Measurements from ENCODE around the gene OR2T10. TPM values are rescaled to one million over a fixed set of nuclear protein-coding genes. Genes with fewer than 3 reads are reported as not detected.
"Not testable (repeated sequence)": the region's sequence is repeated elsewhere in the genome, so short reads cannot be mapped to it uniquely, and the experiment has no call there.

OR2T10 gene
- total and polyA plus RNA-seq, 2 of the 4 experiments (the other 2 are of a cell fraction) = not detected

DNA sequence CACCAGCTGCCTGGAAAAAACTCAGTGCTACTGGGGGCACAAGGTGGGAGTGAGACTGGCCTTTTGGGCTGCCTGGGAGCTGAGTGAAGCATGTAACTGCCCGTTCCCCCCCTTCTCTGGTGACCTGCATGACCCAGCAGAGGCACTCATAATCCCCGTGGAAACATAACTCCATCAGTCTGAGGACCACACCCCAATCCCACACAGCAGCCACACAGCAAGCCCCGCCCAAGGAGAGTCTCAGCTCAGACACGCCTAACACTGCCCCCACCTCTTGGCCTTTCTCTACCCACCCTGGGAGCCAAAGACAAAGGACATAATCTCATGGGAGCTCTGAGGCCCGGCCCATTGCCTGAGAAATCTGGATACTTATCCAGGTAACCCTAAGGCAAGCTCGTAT lies 46.5 kb downstream of the OR2T10 start:
- H3K9ac ChIP-seq (ENCODE audit: low read depth, low read length); H3K27me3 ChIP-seq (ENCODE audit: control insufficient read depth, insufficient read depth, low read length); in situ Hi-C loops (cut with MboI; ENCODE audit: low sequenced_read_pairs); CTCF ChIA-PET; dilution Hi-C loops (cut with HindIII; ENCODE audit: low sequenced_read_pairs, unreplicated experiment); H2BK5ac ChIP-seq (ENCODE audit: low read depth, low read length, poor library complexity, severe bottlenecking); H2AK9ac ChIP-seq (replicated peaks; ENCODE audit: low read depth, low read length, poor library complexity); POLR2A ChIA-PET (ENCODE audit: unreplicated experiment); H3K4me3 ChIP-seq (ENCODE audit: insufficient read depth, low read depth, low read length); H2AK5ac ChIP-seq (ENCODE audit: low read depth, low read length); H3K18ac ChIP-seq (ENCODE audit: low read depth, low read length); ATAC-seq (ENCODE audit: low read depth); H4K8ac ChIP-seq (ENCODE audit: low read depth in 2 of 2, low read length in 2 of 2); H4K20me1 ChIP-seq (ENCODE audit: insufficient read depth, low read length); H4K91ac ChIP-seq (ENCODE audit: insufficient read depth, low read depth, low read length); H3K4me2 ChIP-seq (ENCODE audit: low read depth, low read length); H3K9me3 ChIP-seq (ENCODE audit: control insufficient read depth, insufficient read depth, low read length); H2BK120ac ChIP-seq (ENCODE audit: low read depth, low read length); H3K4me1 ChIP-seq (ENCODE audit: control insufficient read depth, insufficient read depth, low read length); H3K4ac ChIP-seq (ENCODE audit: low read depth, low read length); H3K14ac ChIP-seq (replicated peaks; ENCODE audit: low read depth, low read length); H2BK15ac ChIP-seq (ENCODE audit: low read depth, low read length); H3K56ac ChIP-seq (ENCODE audit: extremely low read depth, insufficient read depth, low read length); DNase-seq; intact Hi-C loops (cut with micrococcal nuclease); H3K27ac ChIP-seq (ENCODE audit: insufficient read depth, low read length); H2BK20ac ChIP-seq (ENCODE audit: low read depth, low read length); H4K5ac ChIP-seq (ENCODE audit: low read depth, low read length); BruUV-seq (replicated peaks); H3K9me1 ChIP-seq (ENCODE audit: insufficient read depth, low read length); H3K23ac ChIP-seq (ENCODE audit: low read depth, low read length); H3K36me3 ChIP-seq (ENCODE audit: control insufficient read depth, insufficient read depth, low read length); H3K79me1 ChIP-seq (ENCODE audit: low read depth in 1 of 2, low read length in 2 of 2); H2AFZ ChIP-seq (replicated peaks; ENCODE audit: low read length, poor library complexity): not testable (repeated sequence)
- WGBS, 2 experiments (ENCODE audit: extremely low coverage in 2 of 2, insufficient read length in 1 of 2) = no CpG with 5 or more reads among the region's 6 CpGs

DNA sequence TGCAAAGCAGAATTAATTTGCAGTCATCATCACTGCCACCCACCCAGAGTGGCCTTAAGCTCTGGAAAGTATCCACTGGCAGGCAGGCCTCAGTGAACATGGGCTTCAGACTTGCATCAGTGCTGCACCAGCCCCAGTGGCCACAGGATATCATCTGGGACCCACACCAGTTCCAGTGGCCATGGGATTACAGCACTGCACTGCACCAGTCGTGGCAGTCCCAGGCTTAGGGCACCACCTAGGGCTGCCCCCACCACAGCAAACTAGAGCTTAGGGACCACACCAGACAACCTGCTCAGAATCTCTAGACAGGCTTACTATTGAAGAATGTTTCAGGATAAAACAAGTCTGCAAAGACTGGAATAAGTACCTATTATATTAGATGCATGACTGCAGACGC lies 50.1 kb downstream of the OR2T10 start:
- H2AK5ac ChIP-seq (ENCODE audit: low read depth, low read length); POLR2A ChIA-PET (ENCODE audit: unreplicated experiment); BruUV-seq (replicated peaks); H3K56ac ChIP-seq (ENCODE audit: extremely low read depth, insufficient read depth, low read length); H2AK9ac ChIP-seq (replicated peaks; ENCODE audit: low read depth, low read length, poor library complexity); intact Hi-C loops (cut with micrococcal nuclease); H4K91ac ChIP-seq (ENCODE audit: insufficient read depth, low read depth, low read length); H3K9me1 ChIP-seq (ENCODE audit: insufficient read depth, low read length); H3K4me2 ChIP-seq (ENCODE audit: low read depth, low read length); H3K9ac ChIP-seq (ENCODE audit: low read depth, low read length); H4K5ac ChIP-seq (ENCODE audit: low read depth, low read length); H3K4ac ChIP-seq (ENCODE audit: low read depth, low read length); CTCF ChIA-PET; H3K18ac ChIP-seq (ENCODE audit: low read depth, low read length); H3K79me1 ChIP-seq (ENCODE audit: low read depth in 1 of 2, low read length in 2 of 2); H3K27me3 ChIP-seq (ENCODE audit: control insufficient read depth, insufficient read depth, low read length); H3K23ac ChIP-seq (ENCODE audit: low read depth, low read length); H4K20me1 ChIP-seq (ENCODE audit: insufficient read depth, low read length); dilution Hi-C loops (cut with HindIII; ENCODE audit: low sequenced_read_pairs, unreplicated experiment); H3K14ac ChIP-seq (replicated peaks; ENCODE audit: low read depth, low read length); H3K36me3 ChIP-seq (ENCODE audit: control insufficient read depth, insufficient read depth, low read length); H3K4me3 ChIP-seq (ENCODE audit: insufficient read depth, low read depth, low read length); H4K8ac ChIP-seq (ENCODE audit: low read depth in 2 of 2, low read length in 2 of 2); H2AFZ ChIP-seq (replicated peaks; ENCODE audit: low read length, poor library complexity); in situ Hi-C loops (cut with MboI; ENCODE audit: low sequenced_read_pairs); H3K4me1 ChIP-seq (ENCODE audit: control insufficient read depth, insufficient read depth, low read length); H3K27ac ChIP-seq (ENCODE audit: insufficient read depth, low read length); ATAC-seq (ENCODE audit: low read depth); H2BK15ac ChIP-seq (ENCODE audit: low read depth, low read length); H2BK20ac ChIP-seq (ENCODE audit: low read depth, low read length); H2BK5ac ChIP-seq (ENCODE audit: low read depth, low read length, poor library complexity, severe bottlenecking); DNase-seq; H2BK120ac ChIP-seq (ENCODE audit: low read depth, low read length); H3K9me3 ChIP-seq (ENCODE audit: control insufficient read depth, insufficient read depth, low read length): not testable (repeated sequence)
- no CpG with 5 or more reads among the region's 2 CpGs for WGBS, 2 experiments (ENCODE audit: extremely low coverage in 2 of 2, insufficient read length in 1 of 2)

Data from IMR-90 (cell line).